Aorta (tissue), 5 donors: ENCODE results near the gene CPEB4. TPM values are rescaled to one million over a fixed set of nuclear protein-coding genes. Genes with fewer than 3 reads are reported as not detected.

Experiments used
- ATAC-seq: fragments of 200-7000 bp; cut with Tn5 transposase; one replicate; pipeline ENCODE4 v1.9.1; 2022; ENCODE audit warnings: moderate library complexity; ENCODE audit not compliant: low FRiP score
- DNase-seq, 2 donors: peaks; one replicate each; pipeline ENCODE4 v3.0.0-alpha.2; 2020
- H3K27ac ChIP-seq, 2 donors: one replicate each; pipeline ENCODE4 v1.5.1; 2013; ENCODE audit warnings: low read length in 2 of 2, mild to moderate bottlenecking in 2 of 2, moderate library complexity in 2 of 2, control low read depth in 1 of 2, inconsistent platforms in 1 of 2, low read depth in 1 of 2
- H3K27me3 ChIP-seq, 2 donors: one replicate each; pipeline ENCODE4 v1.6.1; 2013; ENCODE audit warnings: control low read depth in 1 of 2, low read length in 1 of 2, mild to moderate bottlenecking in 1 of 2, moderate library complexity in 1 of 2; ENCODE audit not compliant: insufficient read depth in 2 of 2, control insufficient read depth in 1 of 2
- H3K36me3 ChIP-seq, 2 donors: one replicate each; pipeline ENCODE4 v1.6.1; 2013; ENCODE audit warnings: control low read depth in 1 of 2, low read length in 1 of 2, mild to moderate bottlenecking in 1 of 2; ENCODE audit not compliant: insufficient read depth in 2 of 2, control insufficient read depth in 1 of 2
- H3K4me1 ChIP-seq, 2 donors: one replicate each; pipeline ENCODE4 v1.6.1; 2013; ENCODE audit warnings: low read length in 2 of 2, control low read depth in 1 of 2, mild to moderate bottlenecking in 1 of 2, moderate library complexity in 1 of 2; ENCODE audit not compliant: insufficient read depth in 2 of 2, control insufficient read depth in 1 of 2
- H3K4me3 ChIP-seq, 2 donors: one replicate each; pipeline ENCODE4 v1.5.1; 2013; ENCODE audit warnings: low read length in 2 of 2, control low read depth in 1 of 2, mild to moderate bottlenecking in 1 of 2
- H3K9me3 ChIP-seq: one replicate; pipeline ENCODE4 v1.6.1; 2013; ENCODE audit warnings: mild to moderate bottlenecking, low read length; ENCODE audit not compliant: control insufficient read depth
- WGBS, 2 donors: extraction: QIAGEN DNeasy Blood & Tissue Kit; methylation state at CpG; one replicate each; pipeline ENCODE4 v1.1.7; 2013; 5-methylcytosine and 5-hydroxymethylcytosine counted together
- intact Hi-C, 2 donors: fragments of 100-400 bp; cut with DNase I; formaldehyde crosslinking; loops; one replicate each; pipeline versions ENCODE4 v1.14.2 to v1.15.0; 2022
- polyA plus RNA-seq, 2 donors: library from polyadenylated mRNA; stranded (reverse); fragments of 200-250 nt; gene quantifications; one replicate each; pipeline ENCODE4 v1.2.3, GENCODE V29; 2013
- total RNA-seq, 2 donors: library from RNA; stranded (reverse); fragmentation: NEBNext Ultra II Directional; extraction: Animal tissue kit (Norgen Biotek cat#: 25700); gene quantifications; one replicate each; pipeline ENCODE4 v1.2.1, GENCODE V29; 2021
- donor health status: healthy with polysubstance abuse.
- donor health status: Bipolar disorder and iron deficiency.
- donor health status: DM: no; HTN: no; CAD: no.
- donor health status: DM: no; HTN: no; CAD: no.
- donor health status: DM: yes; HTN: yes; CAD: no.

CPEB4 gene
- total and polyA plus RNA-seq, 4 donors: 9.0 to 80.1 (median 30.5) TPM

- ATAC-seq (no peak), DNase-seq (no peak)
- no peak overlapping the region for H3K27ac ChIP-seq
- H3K4me3 ChIP-seq: no peak overlapping the region
- 56 to 61% methylated on average over 6 of the region's 6 CpGs for WGBS, 2 donors
- H3K4me1 ChIP-seq: no peaks in the 10 kb centered on the region
- H3K9me3 ChIP-seq: no peaks in the 10 kb centered on the region
- intact Hi-C loops: no loop called here
- peaks cover 5 to 8% of the 10 kb centered on the region in 2 donors for H3K36me3 ChIP-seq
- H3K27me3 ChIP-seq: no peaks in the 10 kb centered on the region
Observed at GRCh38 chr5:173954671-173955521, 66.7 kb downstream of the CPEB4 start.

GRCh38 chr5:173960986-173961385, 72.8 kb downstream of the CPEB4 start:
- Histone ChIP-seq H3K36me3 (peaks cover 0 to 2% of the 10 kb centered on the region in 2 donors), H3K27me3 (no peaks in the 10 kb centered on the region), H3K9me3 (no peaks in the 10 kb centered on the region), H3K4me1 (peaks cover 0 to 2% of the 10 kb centered on the region in 2 donors), H3K27ac (no peak overlapping the region), H3K4me3 (no peak overlapping the region)
- 68 to 82% methylated on average over 2 of the region's 2 CpGs for WGBS, 2 donors
- DNase-seq: no peak
- ATAC-seq: no peak
- intact Hi-C loops: no loop called here

GRCh38 chr5:173961418-173961817, 73.3 kb downstream of the CPEB4 start:
- Histone ChIP-seq H3K4me1 (peaks cover 0 to 2% of the 10 kb centered on the region in 2 donors), H3K27ac (no peak overlapping the region), H3K36me3 (no peaks in the 10 kb centered on the region), H3K27me3 (no peaks in the 10 kb centered on the region), H3K4me3 (no peak overlapping the region), H3K9me3 (no peaks in the 10 kb centered on the region)
- 28 to 31% methylated on average over 1 of the region's 1 CpG for WGBS, 2 donors
- intact Hi-C loops: no loop called here
- DNase-seq (no peak), ATAC-seq (no peak)

GRCh38 chr5:173962436-173962972, 74.4 kb downstream of the CPEB4 start:
- ATAC-seq (no peak), DNase-seq (no peak)
- intact Hi-C loops: no loop called here
- Histone ChIP-seq H3K4me3 (no peak overlapping the region), H3K9me3 (no peaks in the 10 kb centered on the region), H3K4me1 (peaks cover 0 to 2% of the 10 kb centered on the region in 2 donors), H3K36me3 (no peaks in the 10 kb centered on the region), H3K27ac (no peak overlapping the region), H3K27me3 (no peaks in the 10 kb centered on the region)
- 88 to 89% methylated on average over 3 of the region's 3 CpGs for WGBS, 2 donors

GRCh38 chr5:173963182-173963838, 75.2 kb downstream of the CPEB4 start:
- no peak overlapping the region for H3K4me3 ChIP-seq

GRCh38 chr5:173963867-173964441, 75.8 kb downstream of the CPEB4 start:
- Histone ChIP-seq H3K4me3 (no peak overlapping the region), H3K9me3 (no peaks in the 10 kb centered on the region), H3K27me3 (no peaks in the 10 kb centered on the region), H3K27ac (no peak overlapping the region), H3K4me1 (peaks cover 0 to 2% of the 10 kb centered on the region in 2 donors), H3K36me3 (no peaks in the 10 kb centered on the region)
- 68 to 71% methylated on average over 19 of the region's 19 CpGs for WGBS, 2 donors
- intact Hi-C loops: no loop called here
- ATAC-seq: no peak
- no peak for DNase-seq

More at GRCh38 chr5:173963182-173963838, 75.2 kb downstream of the CPEB4 start:
- Histone ChIP-seq H3K4me1 (peaks cover 0 to 2% of the 10 kb centered on the region in 2 donors), H3K36me3 (no peaks in the 10 kb centered on the region), H3K9me3 (no peaks in the 10 kb centered on the region), H3K27me3 (no peaks in the 10 kb centered on the region), H3K27ac (no peak overlapping the region)
- ATAC-seq (no peak), DNase-seq (no peak)
- intact Hi-C loops: no loop called here
- 48 to 51% methylated on average over 10 of the region's 10 CpGs for WGBS, 2 donors

- H3K4me1 ChIP-seq: peaks cover 0 to 2% of the 10 kb centered on the region in 2 donors
- H3K27ac ChIP-seq: no peak overlapping the region
- H3K27me3 ChIP-seq: no peaks in the 10 kb centered on the region
- no peak overlapping the region for H3K4me3 ChIP-seq
- no peak for ATAC-seq
- intact Hi-C loops: no loop called here
- 69 to 82% methylated on average over 1 of the region's 1 CpG for WGBS, 2 donors
- no peak for DNase-seq
- no peaks in the 10 kb centered on the region for H3K9me3 ChIP-seq
- no peaks in the 10 kb centered on the region for H3K36me3 ChIP-seq
Observed at GRCh38 chr5:173964506-173964905, 76.4 kb downstream of the CPEB4 start.

- H3K27ac ChIP-seq: no peak overlapping the region
- no peaks in the 10 kb centered on the region for H3K9me3 ChIP-seq
- DNase-seq (no peak), ATAC-seq (no peak)
- H3K4me3 ChIP-seq: no peak overlapping the region
- H3K27me3 ChIP-seq: no peaks in the 10 kb centered on the region
- intact Hi-C loops: no loop called here
- peaks cover 0 to 3% of the 10 kb centered on the region in 2 donors for H3K4me1 ChIP-seq
- WGBS, 2 donors: 49 to 61% methylated on average over 4 of the region's 4 CpGs
- H3K36me3 ChIP-seq: no peaks in the 10 kb centered on the region
Observed at GRCh38 chr5:173967241-173967640, 79.1 kb downstream of the CPEB4 start.
